Measurements from ENCODE around the gene COPZ1. TPM values are rescaled to one million over a fixed set of nuclear protein-coding genes. Genes with fewer than 3 reads are reported as not detected.

COPZ1 gene
- total RNA-seq, 1 donor from 2014 or later: 219 TPM

DNA sequence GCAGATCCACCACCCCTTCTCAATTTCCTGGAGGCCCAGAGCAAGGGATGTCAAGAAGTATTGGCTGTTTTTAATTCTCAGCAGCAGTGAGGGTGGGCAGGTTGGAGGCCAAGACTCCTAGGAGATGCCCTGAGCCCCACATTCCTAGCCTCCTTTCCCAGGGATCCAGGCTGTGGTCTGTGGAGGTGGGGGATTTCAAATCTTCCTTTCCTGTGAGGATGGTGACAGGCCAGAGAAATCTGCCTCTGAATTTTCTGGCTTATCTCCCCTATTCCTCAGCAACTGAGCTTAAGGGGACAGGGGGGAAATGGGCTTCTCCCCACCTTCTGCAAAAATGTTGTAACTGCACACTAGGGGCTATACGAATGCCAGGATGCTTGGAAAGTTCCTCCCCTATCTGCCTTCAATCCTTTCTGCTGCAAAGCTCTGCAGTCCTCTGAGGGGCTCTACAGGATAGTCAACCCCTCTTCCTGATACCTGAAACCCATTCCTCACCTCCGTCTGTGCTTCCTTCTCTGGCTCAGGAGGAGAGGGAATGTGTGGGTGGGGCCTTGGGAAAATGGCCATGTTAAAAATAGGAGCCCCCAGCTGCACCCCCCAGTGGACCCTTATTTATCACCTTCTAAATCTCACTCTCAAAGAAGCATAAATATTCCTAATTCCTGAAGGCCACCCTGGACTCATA is 32.7 kb downstream of the COPZ1 start:
- no peaks in the 10 kb centered on the region for H4K20me1 ChIP-seq (ENCODE audit: low read depth)
- H3K4me1 ChIP-seq: peaks cover 82% of the 10 kb centered on the region
- Mint-ChIP-seq H3K4me3 (no peak overlapping the region), H3K27ac (no peak overlapping the region), H3K36me3 (no peaks in the 10 kb centered on the region), H3K9me3 (no peaks in the 10 kb centered on the region), H3K4me1 (peaks cover 27% of the 10 kb centered on the region), H3K27me3 (ENCODE audit: insufficient read depth, low read depth) (peaks cover 2% of the 10 kb centered on the region)
- peaks cover 35% of the 10 kb centered on the region for H3K79me2 ChIP-seq (ENCODE audit: low read depth)
- peak overlapping the region; percentile 63 for H3K9ac ChIP-seq
- no peak for DNase-seq (ENCODE audit: low spot score)
- H3K9me3 ChIP-seq (ENCODE audit: low read depth): no peaks in the 10 kb centered on the region
- peak overlapping the region; percentile 53 for H3K4me3 ChIP-seq
- H2AFZ ChIP-seq (replicated peaks): no peak overlapping the region
- no peaks in the 10 kb centered on the region for H3K36me3 ChIP-seq
- H3K27ac ChIP-seq: peak overlapping the region; percentile 99
- peak overlapping the region; percentile 90 for H3K4me2 ChIP-seq
- TF ChIP-seq EZH2phosphoT487 (IDR thresholded peaks at IDR 0.05) (no peak), EZH2 (IDR thresholded peaks at IDR 0.05) (no peak)
- TF ChIP-seq, protein P1, sequence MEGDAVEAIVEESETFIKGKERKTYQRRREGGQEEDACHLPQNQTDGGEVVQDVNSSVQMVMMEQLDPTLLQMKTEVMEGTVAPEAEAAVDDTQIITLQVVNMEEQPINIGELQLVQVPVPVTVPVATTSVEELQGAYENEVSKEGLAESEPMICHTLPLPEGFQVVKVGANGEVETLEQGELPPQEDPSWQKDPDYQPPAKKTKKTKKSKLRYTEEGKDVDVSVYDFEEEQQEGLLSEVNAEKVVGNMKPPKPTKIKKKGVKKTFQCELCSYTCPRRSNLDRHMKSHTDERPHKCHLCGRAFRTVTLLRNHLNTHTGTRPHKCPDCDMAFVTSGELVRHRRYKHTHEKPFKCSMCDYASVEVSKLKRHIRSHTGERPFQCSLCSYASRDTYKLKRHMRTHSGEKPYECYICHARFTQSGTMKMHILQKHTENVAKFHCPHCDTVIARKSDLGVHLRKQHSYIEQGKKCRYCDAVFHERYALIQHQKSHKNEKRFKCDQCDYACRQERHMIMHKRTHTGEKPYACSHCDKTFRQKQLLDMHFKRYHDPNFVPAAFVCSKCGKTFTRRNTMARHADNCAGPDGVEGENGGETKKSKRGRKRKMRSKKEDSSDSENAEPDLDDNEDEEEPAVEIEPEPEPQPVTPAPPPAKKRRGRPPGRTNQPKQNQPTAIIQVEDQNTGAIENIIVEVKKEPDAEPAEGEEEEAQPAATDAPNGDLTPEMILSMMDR (IDR thresholded peaks at IDR 0.05): no peak
- H3K27me3 ChIP-seq: no peaks in the 10 kb centered on the region
- H3F3A ChIP-seq (ENCODE audit: low read depth): peaks cover 66% of the 10 kb centered on the region

DNA sequence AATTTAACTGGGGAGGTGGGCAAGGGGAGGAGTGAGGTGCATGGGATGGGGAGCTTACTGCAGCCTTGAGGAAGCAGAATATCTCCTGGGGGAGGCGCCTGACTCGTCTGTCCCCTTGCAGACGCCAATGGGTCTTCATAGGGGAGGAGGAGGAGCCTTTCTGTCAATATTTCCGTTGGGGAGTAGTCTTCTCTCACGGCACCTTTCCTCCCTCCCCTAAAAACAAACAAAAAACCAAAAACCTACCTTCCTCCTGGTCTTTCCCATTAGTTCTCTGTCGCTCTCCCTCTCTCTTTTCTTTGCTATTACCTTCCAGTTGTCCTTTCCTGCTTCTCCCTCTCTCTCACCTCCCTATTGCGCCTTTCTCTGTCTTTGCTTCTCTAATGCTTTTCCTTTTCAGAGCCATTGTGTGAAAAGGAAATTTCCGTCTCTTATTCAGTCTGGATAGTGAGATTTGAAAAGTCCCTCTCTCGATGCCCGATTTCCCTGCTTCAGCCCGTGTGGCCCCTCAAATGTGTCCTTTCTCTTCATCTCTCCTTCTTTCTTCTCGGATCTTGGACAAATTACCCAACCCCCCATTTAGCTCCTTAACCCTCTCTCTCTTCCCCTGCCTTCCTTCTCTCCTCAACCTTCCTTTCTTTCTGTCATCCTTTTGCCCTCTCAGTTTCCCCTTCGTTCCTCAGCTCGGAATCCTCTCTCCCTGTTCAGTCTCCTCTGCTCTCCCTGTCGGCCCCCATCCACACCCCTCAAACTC is 33.4 kb downstream of the COPZ1 start:
- H3K4me1 Mint-ChIP-seq: peaks cover 20% of the 10 kb centered on the region
- no peak overlapping the region for H3K4me3 Mint-ChIP-seq
- Histone ChIP-seq H3K4me1 (peaks cover 74% of the 10 kb centered on the region), H3K79me2 (ENCODE audit: low read depth) (peaks cover 35% of the 10 kb centered on the region), H3K27me3 (no peaks in the 10 kb centered on the region), H3K4me3 (peak overlapping the region; percentile 53), H2AFZ (replicated peaks) (no peak overlapping the region), H3K36me3 (no peaks in the 10 kb centered on the region), H3K9me3 (ENCODE audit: low read depth) (no peaks in the 10 kb centered on the region), H3K27ac (peak overlapping the region; percentile 99), H3F3A (ENCODE audit: low read depth) (peaks cover 59% of the 10 kb centered on the region), H3K4me2 (peak overlapping the region; percentile 90), H3K9ac (peak overlapping the region; percentile 63), H4K20me1 (ENCODE audit: low read depth) (no peaks in the 10 kb centered on the region)
- TF ChIP-seq, protein P1 (IDR thresholded peaks at IDR 0.05): no peak
- TF ChIP-seq EZH2 (IDR thresholded peaks at IDR 0.05) (no peak), EZH2phosphoT487 (IDR thresholded peaks at IDR 0.05) (no peak)
- DNase-seq (ENCODE audit: low spot score): peak; percentile 32
- no peaks in the 10 kb centered on the region for H3K9me3 Mint-ChIP-seq
- no peaks in the 10 kb centered on the region for H3K36me3 Mint-ChIP-seq
- H3K27me3 Mint-ChIP-seq (ENCODE audit: insufficient read depth, low read depth): peaks cover 2% of the 10 kb centered on the region
- H3K27ac Mint-ChIP-seq: no peak overlapping the region

- Mint-ChIP-seq H3K27me3 (ENCODE audit: insufficient read depth, low read depth) (peaks cover 4% of the 10 kb centered on the region), H3K9me3 (no peaks in the 10 kb centered on the region), H3K36me3 (no peaks in the 10 kb centered on the region), H3K27ac (no peak overlapping the region), H3K4me1 (peaks cover 12% of the 10 kb centered on the region), H3K4me3 (no peak overlapping the region)
- peak overlapping the region; percentile 53 for H3K4me3 ChIP-seq
- H3K9me3 ChIP-seq (ENCODE audit: low read depth): no peaks in the 10 kb centered on the region
- H3F3A ChIP-seq (ENCODE audit: low read depth): peaks cover 51% of the 10 kb centered on the region
- peak overlapping the region; percentile 90 for H3K4me2 ChIP-seq
- no peaks in the 10 kb centered on the region for H3K27me3 ChIP-seq
- peak; percentile 99 for DNase-seq (ENCODE audit: low spot score)
- H4K20me1 ChIP-seq (ENCODE audit: low read depth): no peaks in the 10 kb centered on the region
- peak overlapping the region; percentile 99 for H3K27ac ChIP-seq
- H3K4me1 ChIP-seq: peaks cover 67% of the 10 kb centered on the region
- no peak overlapping the region for H2AFZ ChIP-seq (replicated peaks)
- no peaks in the 10 kb centered on the region for H3K36me3 ChIP-seq
- peaks cover 33% of the 10 kb centered on the region for H3K79me2 ChIP-seq (ENCODE audit: low read depth)
- TF ChIP-seq EZH2phosphoT487 (IDR thresholded peaks at IDR 0.05) (no peak), EZH2 (IDR thresholded peaks at IDR 0.05) (peak; percentile 45)
- peak overlapping the region; percentile 63 for H3K9ac ChIP-seq
Measured at GRCh38 chr12:54358945-54359761, 34.2 kb downstream of the COPZ1 start.
